Mucosa of stomach (tissue), 1 donor: Measurements from ENCODE around the gene DEPP1.

Experiments
- H3K27me3 ChIP-seq: one replicate; pipeline ENCODE4 v1.7.0; 2013; ENCODE audit warnings: mild to moderate bottlenecking, low read length; ENCODE audit not compliant: control insufficient read depth, insufficient read depth
- H3K36me3 ChIP-seq: one replicate; pipeline ENCODE4 v1.7.0; 2013; ENCODE audit warnings: low read length; ENCODE audit not compliant: control insufficient read depth, insufficient read depth
- H3K4me1 ChIP-seq: one replicate; pipeline ENCODE4 v1.7.0; 2013; ENCODE audit warnings: mild to moderate bottlenecking, low read length; ENCODE audit not compliant: control insufficient read depth, insufficient read depth
- H3K4me3 ChIP-seq: one replicate; pipeline ENCODE4 v1.7.0; 2013; ENCODE audit warnings: low read length
- H3K9ac ChIP-seq: one replicate; pipeline ENCODE4 v1.7.0; 2013; ENCODE audit warnings: mild to moderate bottlenecking, low read length, moderate library complexity
- H3K9me3 ChIP-seq: one replicate; pipeline ENCODE4 v1.7.0; 2013; ENCODE audit warnings: mild to moderate bottlenecking, low read length, moderate library complexity; ENCODE audit not compliant: control insufficient read depth
- donor health status: Pancreatic carcinoma.

Gene DEPP1

GRCh38 chr10:44982114-44982460 lies 3.5 kb upstream of the DEPP1 start:
- Histone ChIP-seq H3K4me3 (no peak overlapping the region), H3K27me3 (no peaks in the 10 kb centered on the region), H3K9me3 (no peaks in the 10 kb centered on the region), H3K36me3 (no peaks in the 10 kb centered on the region), H3K4me1 (peaks cover 65% of the 10 kb centered on the region), H3K9ac (peak overlapping the region; percentile 91)

- H3K36me3 ChIP-seq, result no peaks in the 10 kb centered on the region
- H3K4me3 ChIP-seq, result peak overlapping the region; percentile 9
- peak overlapping the region; percentile 91 for H3K9ac ChIP-seq
- H3K4me1 ChIP-seq, result peaks cover 71% of the 10 kb centered on the region
- H3K9me3 ChIP-seq, result no peaks in the 10 kb centered on the region
- peaks cover 3% of the 10 kb centered on the region for H3K27me3 ChIP-seq
Measured at GRCh38 chr10:44981172-44982113, 2.8 kb upstream of the DEPP1 start.

GRCh38 chr10:44980309-44981171 lies 1.9 kb upstream of the DEPP1 start:
- Histone ChIP-seq H3K36me3 (no peaks in the 10 kb centered on the region), H3K27me3 (peaks cover 3% of the 10 kb centered on the region), H3K4me3 (peak overlapping the region; percentile 9), H3K9ac (peak overlapping the region; percentile 91), H3K4me1 (peaks cover 78% of the 10 kb centered on the region), H3K9me3 (no peaks in the 10 kb centered on the region)

- Histone ChIP-seq H3K4me3 (no peak overlapping the region), H3K9ac (peak overlapping the region; percentile 91), H3K27me3 (peaks cover 3% of the 10 kb centered on the region), H3K36me3 (no peaks in the 10 kb centered on the region), H3K4me1 (peaks cover 78% of the 10 kb centered on the region), H3K9me3 (no peaks in the 10 kb centered on the region)
Measured at GRCh38 chr10:44979281-44980191, 927 bp upstream of the DEPP1 start.

- peak overlapping the region; percentile 91 for H3K9ac ChIP-seq
- no peaks in the 10 kb centered on the region for H3K9me3 ChIP-seq
- H3K27me3 ChIP-seq, result peaks cover 3% of the 10 kb centered on the region
- peak overlapping the region; percentile 81 for H3K4me3 ChIP-seq
- H3K36me3 ChIP-seq, result no peaks in the 10 kb centered on the region
- H3K4me1 ChIP-seq, result peaks cover 92% of the 10 kb centered on the region
Measured at GRCh38 chr10:44978213-44978569, 418 bp downstream of the DEPP1 start.

GRCh38 chr10:44977287-44978212 lies 1.1 kb downstream of the DEPP1 start:
- peaks cover 3% of the 10 kb centered on the region for H3K27me3 ChIP-seq
- H3K9ac ChIP-seq, result peak overlapping the region; percentile 91
- peaks cover 93% of the 10 kb centered on the region for H3K4me1 ChIP-seq
- peak overlapping the region; percentile 81 for H3K4me3 ChIP-seq
- H3K9me3 ChIP-seq, result no peaks in the 10 kb centered on the region
- no peaks in the 10 kb centered on the region for H3K36me3 ChIP-seq

GRCh38 chr10:44976352-44977198 lies 2.0 kb downstream of the DEPP1 start:
- Histone ChIP-seq H3K36me3 (no peaks in the 10 kb centered on the region), H3K9ac (peak overlapping the region; percentile 91), H3K9me3 (no peaks in the 10 kb centered on the region), H3K4me1 (peaks cover 83% of the 10 kb centered on the region), H3K27me3 (peaks cover 3% of the 10 kb centered on the region), H3K4me3 (peak overlapping the region; percentile 37)

GRCh38 chr10:44975431-44976331 lies 2.9 kb downstream of the DEPP1 start:
- Histone ChIP-seq H3K9me3 (no peaks in the 10 kb centered on the region), H3K36me3 (no peaks in the 10 kb centered on the region), H3K9ac (peak overlapping the region; percentile 91), H3K4me3 (peak overlapping the region; percentile 24), H3K4me1 (peaks cover 74% of the 10 kb centered on the region), H3K27me3 (peaks cover 3% of the 10 kb centered on the region)

GRCh38 chr10:44974628-44975430 lies 3.8 kb downstream of the DEPP1 start:
- H3K9me3 ChIP-seq, result no peaks in the 10 kb centered on the region
- H3K27me3 ChIP-seq, result peaks cover 3% of the 10 kb centered on the region
- H3K9ac ChIP-seq, result peak overlapping the region; percentile 59
- no peak overlapping the region for H3K4me3 ChIP-seq
- no peaks in the 10 kb centered on the region for H3K36me3 ChIP-seq
- peaks cover 65% of the 10 kb centered on the region for H3K4me1 ChIP-seq
